Natural killer cell (primary cell): Measurements from ENCODE around the gene GCNT1. TPM values are rescaled to one million over a fixed set of nuclear protein-coding genes. Genes with fewer than 3 reads are reported as not detected.
"Not testable (repeated sequence)": the region's sequence is repeated elsewhere in the genome, so short reads cannot be mapped to it uniquely, and the experiment has no call there.

Experiments used
- ATAC-seq, 3 donors: fragments of 150-1000 bp in 2 of 3; fragments of 200-7000 bp in 1 of 3; cut with Tn5 transposase; 1 replicate in 1 of 3; 2 replicates in 2 of 3; pipeline ENCODE4 v1.10.0; 2021; ENCODE audit warnings: mild to moderate bottlenecking in 2 of 3, moderate library complexity in 2 of 3
- DNase-seq, 2 donors: peaks; one replicate each; pipeline versions ENCODE4 v3.0.0 to v3.0.0-alpha.2; 2013 to 2021; ENCODE audit warnings: mixed read lengths in 1 of 2
- H3K27ac ChIP-seq: one replicate; pipeline ENCODE4 v1.5.1; 2013; ENCODE audit warnings: mild to moderate bottlenecking, low read length
- H3K27me3 ChIP-seq: one replicate; pipeline ENCODE4 v1.6.1; 2013; ENCODE audit warnings: low read length; ENCODE audit not compliant: control insufficient read depth, insufficient read depth
- H3K36me3 ChIP-seq: one replicate; pipeline ENCODE4 v1.6.1; 2013; ENCODE audit warnings: low read length; ENCODE audit not compliant: control insufficient read depth, insufficient read depth
- H3K4me1 ChIP-seq: one replicate; pipeline ENCODE4 v1.6.1; 2013; ENCODE audit warnings: low read length; ENCODE audit not compliant: control insufficient read depth, insufficient read depth
- H3K4me3 ChIP-seq: one replicate; pipeline ENCODE4 v1.5.1; 2013; ENCODE audit warnings: low read length
- H3K9me3 ChIP-seq: one replicate; pipeline ENCODE4 v1.6.1; 2013; ENCODE audit warnings: low read length; ENCODE audit not compliant: control insufficient read depth, insufficient read depth
- H3K27ac Mint-ChIP-seq, 2 donors: one replicate each; pipeline ENCODE4 v1.8.0; 2022; ENCODE audit warnings: mild to moderate bottlenecking in 2 of 2, mixed read lengths in 2 of 2, moderate library complexity in 1 of 2
- H3K27me3 Mint-ChIP-seq, 2 donors: one replicate each; pipeline ENCODE4 v1.8.0; 2022; ENCODE audit warnings: low read depth in 2 of 2, mixed read lengths in 2 of 2
- H3K36me3 Mint-ChIP-seq: one replicate; pipeline ENCODE4 v1.8.0; 2022; ENCODE audit warnings: mixed read lengths
- H3K4me1 Mint-ChIP-seq, 2 donors: one replicate each; pipeline ENCODE4 v1.8.0; 2022; ENCODE audit warnings: mixed read lengths in 2 of 2
- H3K4me3 Mint-ChIP-seq: one replicate; pipeline ENCODE4 v1.8.0; 2022; ENCODE audit warnings: mild to moderate bottlenecking, moderate library complexity, mixed read lengths
- H3K9me3 Mint-ChIP-seq, 2 donors: one replicate each; pipeline ENCODE4 v1.8.0; 2022; ENCODE audit warnings: mixed read lengths in 2 of 2
- CTCF ChIP-seq: fragments of 200-600 bp; IDR thresholded peaks from one replicate; pipeline ENCODE4 v1.8.0; 2022; ENCODE audit warnings: antibody characterized with exemption
- WGBS: methylation state at CpG from one replicate; pipeline ENCODE4 v1.1.7; 2013; ENCODE audit warnings: missing lambda C conversion rate; ENCODE audit not compliant: insufficient coverage; 5-methylcytosine and 5-hydroxymethylcytosine counted together
- intact Hi-C: fragments of 100-400 bp; cut with micrococcal nuclease; formaldehyde crosslinking; loops from one replicate; pipeline ENCODE4 v1.14.2; 2022
- total RNA-seq, 4 donors: library from RNA; stranded (reverse); fragments of 120-200 nt in 1 of 4; gene quantifications; one replicate each; pipeline versions ENCODE4 v1.2.3 to v1.2.4, GENCODE V29; 2013 to 2022

The GCNT1 gene
- total RNA-seq, 3 donors from 2014 or later (not counting 1 experiment from before 2014, with no cell fraction given) = 8.6 to 23.7 (median 18.5) TPM

- no peaks in the 10 kb centered on the region for H3K9me3 ChIP-seq
- 86% methylated on average over 5 of the region's 5 CpGs for WGBS
- no peak overlapping the region for H3K27ac ChIP-seq
- no peaks in the 10 kb centered on the region for H3K27me3 ChIP-seq
- Mint-ChIP-seq H3K36me3 (no peaks in the 10 kb centered on the region), H3K27ac (no peak overlapping the region), H3K4me3 (no peak overlapping the region), H3K27me3 (peaks cover 8 to 9% of the 10 kb centered on the region in 2 donors), H3K9me3 (no peaks in the 10 kb centered on the region), H3K4me1 (no peaks in the 10 kb centered on the region)
- no peak overlapping the region for H3K4me3 ChIP-seq
- intact Hi-C loops = no loop called here
- ATAC-seq = no peak
- H3K4me1 ChIP-seq = no peaks in the 10 kb centered on the region
- DNase-seq = no peak
- no peak for TF ChIP-seq CTCF
- H3K36me3 ChIP-seq = no peaks in the 10 kb centered on the region
Observed at GRCh38 chr9:76433406-76433805, 25.6 kb upstream of the GCNT1 start.

GRCh38 chr9:76433836-76434235 lies 25.1 kb upstream of the GCNT1 start:
- WGBS = 60% methylated on average over 1 of the region's 3 CpGs
- no peaks in the 10 kb centered on the region for H3K9me3 Mint-ChIP-seq
- H3K4me1 ChIP-seq = no peaks in the 10 kb centered on the region
- H3K27me3 ChIP-seq = no peaks in the 10 kb centered on the region
- no peaks in the 10 kb centered on the region for H3K36me3 ChIP-seq
- H3K27me3 Mint-ChIP-seq = peaks cover 8 to 9% of the 10 kb centered on the region in 2 donors
- no peak overlapping the region for H3K4me3 Mint-ChIP-seq
- no peak for TF ChIP-seq CTCF
- H3K4me1 Mint-ChIP-seq = no peaks in the 10 kb centered on the region
- H3K4me3 ChIP-seq = no peak overlapping the region
- H3K36me3 Mint-ChIP-seq = no peaks in the 10 kb centered on the region
- ATAC-seq (no peak), DNase-seq (no peak)
- H3K27ac Mint-ChIP-seq = no peak overlapping the region
- H3K27ac ChIP-seq = no peak overlapping the region
- no peaks in the 10 kb centered on the region for H3K9me3 ChIP-seq
- intact Hi-C loops = no loop called here

GRCh38 chr9:76434897-76435296 lies 24.1 kb upstream of the GCNT1 start:
- H3K36me3 Mint-ChIP-seq, H3K4me3 Mint-ChIP-seq, H3K36me3 ChIP-seq, H3K27me3 ChIP-seq, H3K9me3 ChIP-seq, ATAC-seq, H3K4me3 ChIP-seq, H3K4me1 ChIP-seq, H3K9me3 Mint-ChIP-seq, H3K27me3 Mint-ChIP-seq, H3K27ac ChIP-seq, DNase-seq, H3K4me1 Mint-ChIP-seq, intact Hi-C loops, H3K27ac Mint-ChIP-seq: not testable (repeated sequence)
- 95% methylated on average over 6 of the region's 6 CpGs for WGBS

GRCh38 chr9:76437017-76437699 lies 21.8 kb upstream of the GCNT1 start:
- H3K4me3 Mint-ChIP-seq, ATAC-seq, H3K4me1 ChIP-seq, H3K27ac ChIP-seq, intact Hi-C loops, H3K9me3 ChIP-seq, H3K4me3 ChIP-seq, H3K36me3 ChIP-seq, H3K27ac Mint-ChIP-seq, H3K9me3 Mint-ChIP-seq, H3K27me3 Mint-ChIP-seq, H3K27me3 ChIP-seq, H3K36me3 Mint-ChIP-seq, DNase-seq, H3K4me1 Mint-ChIP-seq: not testable (repeated sequence)
- WGBS = 100% methylated on average over 7 of the region's 9 CpGs
